SK-N-SH treated with all-trans-retinoic acid at 6 μM for 48 hours (cell line): Measurements from ENCODE around the gene MYH9.

ENCODE experiments used
- ARNTL ChIP-seq: fragments of 450-650 bp; formaldehyde crosslinking; IDR thresholded peaks from 2 replicates; pipeline ENCODE4 v1.5.0; 2020; ENCODE audit warnings: low read depth, mild to moderate bottlenecking, moderate library complexity, borderline replicate concordance
- BACH2 ChIP-seq: fragments of 250-450 bp; sonication (Bioruptor Pico); IDR thresholded peaks from 2 replicates; pipeline ENCODE4 v1.9.0; 2021; ENCODE audit warnings: mild to moderate bottlenecking, borderline replicate concordance
- CREB5 ChIP-seq: fragments of 250-450 bp; sonication (Bioruptor Pico); IDR thresholded peaks from 2 replicates; pipeline ENCODE4 v1.5.1; 2020; ENCODE audit warnings: low read depth, mild to moderate bottlenecking, moderate library complexity
- CSDC2 ChIP-seq: fragments of 250-450 bp; sonication (Bioruptor Pico); IDR thresholded peaks from 2 replicates; pipeline ENCODE4 v1.5.0; 2020; ENCODE audit warnings: mild to moderate bottlenecking, moderate library complexity
- OSR1 ChIP-seq: fragments of 250-450 bp; sonication (Bioruptor Pico); IDR thresholded peaks from 2 replicates; pipeline ENCODE4 v1.8.0; 2022; ENCODE audit warnings: moderate library complexity, mild to moderate bottlenecking, inconsistent platforms
- PATZ1 ChIP-seq: fragments of 250-450 bp; sonication (Bioruptor Pico); IDR thresholded peaks from 2 replicates; pipeline ENCODE4 v1.8.0; 2020; ENCODE audit warnings: mild to moderate bottlenecking, moderate library complexity, borderline replicate concordance
- POU6F1 ChIP-seq: fragments of 250-450 bp; sonication (Bioruptor Pico); IDR thresholded peaks from 2 replicates; pipeline ENCODE4 v1.8.0; 2021; ENCODE audit warnings: low read depth, mild to moderate bottlenecking, moderate library complexity, borderline replicate concordance
- PPARA ChIP-seq: fragments of 250-450 bp; sonication (Bioruptor Pico); IDR thresholded peaks from 2 replicates; pipeline ENCODE4 v1.5.0; 2020; ENCODE audit warnings: mild to moderate bottlenecking, borderline replicate concordance
- SNAI2 ChIP-seq: fragments of 250-450 bp; sonication (Bioruptor Pico); IDR thresholded peaks from 2 replicates; pipeline ENCODE4 v1.5.0; 2020; ENCODE audit warnings: mild to moderate bottlenecking, moderate library complexity
- ZC3H10 ChIP-seq: fragments of 250-450 bp; sonication (Bioruptor Pico); IDR thresholded peaks from 2 replicates; pipeline ENCODE4 v1.5.1; 2021; ENCODE audit warnings: mild to moderate bottlenecking, moderate library complexity
- ZFP30 ChIP-seq: fragments of 450-650 bp; formaldehyde crosslinking; IDR thresholded peaks from 2 replicates; pipeline ENCODE4 v1.5.0; 2022; ENCODE audit warnings: mild to moderate bottlenecking, moderate library complexity
- TF ChIP-seq, protein P1 (sequence below): fragments of 250-450 bp; sonication (Bioruptor Pico); IDR thresholded peaks from 2 replicates; pipeline ENCODE4 v1.5.1; 2021; ENCODE audit warnings: mild to moderate bottlenecking, moderate library complexity

DNA sequence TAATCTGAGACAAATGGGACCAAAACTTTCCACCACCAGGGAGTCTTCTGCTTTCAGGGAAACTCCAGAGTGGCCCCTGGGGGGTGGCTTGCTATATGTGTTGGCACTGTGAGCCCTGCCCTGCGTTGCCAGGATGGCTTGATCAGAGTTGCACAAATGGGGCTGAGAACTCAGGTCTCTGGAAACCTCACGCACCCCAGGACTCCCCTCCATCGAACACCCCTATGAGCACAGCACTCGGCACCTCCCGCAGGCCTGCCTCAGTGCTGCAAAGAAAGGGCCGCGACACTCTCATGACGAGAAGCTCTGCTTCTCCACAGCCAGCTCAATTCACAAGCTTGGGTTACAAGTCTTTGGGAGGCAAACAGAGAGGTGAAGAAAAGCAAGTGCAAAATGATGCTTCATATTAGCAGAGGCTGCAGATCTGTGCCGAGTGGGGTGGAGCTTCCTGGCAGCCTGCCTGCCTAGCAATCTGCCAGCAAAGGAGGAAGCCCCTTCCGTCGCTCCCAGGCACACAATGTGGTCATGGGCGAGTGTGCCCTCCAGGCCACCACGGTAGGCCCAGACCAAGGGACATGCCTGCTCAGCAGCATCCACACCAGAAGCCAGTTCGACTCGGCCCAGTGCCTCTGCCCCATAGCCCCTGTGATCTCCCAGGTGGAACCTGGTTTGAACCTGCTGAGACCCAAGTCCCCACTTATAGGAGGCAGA lies 55.7 kb downstream of the MYH9 start:
- no peak for TF ChIP-seq ZFP30 (CRISPR knock-in tag)
- no peak for TF ChIP-seq PPARA
- no peak for TF ChIP-seq PATZ1
- TF ChIP-seq BACH2 (CRISPR knock-in tag), result no peak
- TF ChIP-seq SNAI2, result no peak
- TF ChIP-seq CREB5, result no peak
- no peak for TF ChIP-seq ZC3H10 (CRISPR knock-in tag)
- TF ChIP-seq POU6F1 (CRISPR knock-in tag), result no peak
- no peak for TF ChIP-seq ARNTL (CRISPR knock-in tag)
- TF ChIP-seq OSR1 (CRISPR knock-in tag), result no peak
- no peak for TF ChIP-seq CSDC2 (CRISPR knock-in tag)
- TF ChIP-seq, protein P1, sequence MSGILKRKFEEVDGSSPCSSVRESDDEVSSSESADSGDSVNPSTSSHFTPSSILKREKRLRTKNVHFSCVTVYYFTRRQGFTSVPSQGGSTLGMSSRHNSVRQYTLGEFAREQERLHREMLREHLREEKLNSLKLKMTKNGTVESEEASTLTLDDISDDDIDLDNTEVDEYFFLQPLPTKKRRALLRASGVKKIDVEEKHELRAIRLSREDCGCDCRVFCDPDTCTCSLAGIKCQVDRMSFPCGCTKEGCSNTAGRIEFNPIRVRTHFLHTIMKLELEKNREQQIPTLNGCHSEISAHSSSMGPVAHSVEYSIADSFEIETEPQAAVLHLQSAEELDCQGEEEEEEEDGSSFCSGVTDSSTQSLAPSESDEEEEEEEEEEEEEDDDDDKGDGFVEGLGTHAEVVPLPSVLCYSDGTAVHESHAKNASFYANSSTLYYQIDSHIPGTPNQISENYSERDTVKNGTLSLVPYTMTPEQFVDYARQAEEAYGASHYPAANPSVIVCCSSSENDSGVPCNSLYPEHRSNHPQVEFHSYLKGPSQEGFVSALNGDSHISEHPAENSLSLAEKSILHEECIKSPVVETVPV, result no peak
